ENCODE measurements around the gene KIFAP3. TPM values are rescaled to one million over a fixed set of nuclear protein-coding genes. Genes with fewer than 3 reads are reported as not detected.
A peak's percentile ranks its signal among the peaks of the same experiment; 100 is the strongest.
"Not testable (repeated sequence)": the region's sequence is repeated elsewhere in the genome, so short reads cannot be mapped to it uniquely, and the experiment has no call there.

KIFAP3 gene
- 10 to 100 TPM; 28.8 to 39.6 (median 34.2) TPM for polyA plus RNA-seq (ENCODE audit: insufficient read depth in 1 of 5, insufficient read length in 5 of 5, low replicate concordance in 1 of 5)
- long read RNA-seq, donor 1, partial matches to known transcripts = 12 of 15 reads
- long read RNA-seq, donor 1, other reads (novel, unspliced or antisense) = 0 of 15 reads
- long read RNA-seq, donor 2, partial matches to known transcripts = 0 of 2 reads
- long read RNA-seq, donor 2, other reads (novel, unspliced or antisense) = 0 of 2 reads
- long read RNA-seq, donor 3, partial matches to known transcripts = 8 of 10 reads
- long read RNA-seq, donor 3, other reads (novel, unspliced or antisense) = 0 of 10 reads
- long read RNA-seq, donor 4, partial matches to known transcripts = 8 of 9 reads
- long read RNA-seq, donor 4, other reads (novel, unspliced or antisense) = 0 of 9 reads
- long read RNA-seq, donor 5, partial matches to known transcripts = 7 of 9 reads
- long read RNA-seq, donor 5, other reads (novel, unspliced or antisense) = 0 of 9 reads
- long read RNA-seq, donor 6, transcript KIFAP3-201 (20 exons, 2,957 nt) = major isoform, 5 of 23 reads
- long read RNA-seq, donor 6, partial matches to known transcripts = 18 of 23 reads
- long read RNA-seq, donor 6, other reads (novel, unspliced or antisense) = 0 of 23 reads
- long read RNA-seq, donor 7, transcript KIFAP3-201 (20 exons, 2,957 nt) = major isoform, 6 of 6 reads
- long read RNA-seq, donor 7, partial matches to known transcripts = 0 of 6 reads
- long read RNA-seq, donor 7, other reads (novel, unspliced or antisense) = 0 of 6 reads
- long read RNA-seq, donor 8, partial matches to known transcripts = 0 of 2 reads
- long read RNA-seq, donor 8, other reads (novel, unspliced or antisense) = 0 of 2 reads

- peak; percentile 98 for DNase-seq
Measured at GRCh38 chr1:170074250-170075157, at the start of gene KIFAP3. Gene KIFAP3, minus strand, starts transcription at chr1:170074695. Its CDS starts 228 bp downstream, at chr1:170074467.

GRCh38 chr1:170122366-170122765 is 47.9 kb upstream of the KIFAP3 start:
- no peak for DNase-seq

- peak in 1 of 2 donors; percentile 2 for DNase-seq
Measured at GRCh38 chr1:170114906-170115305, 40.4 kb upstream of the KIFAP3 start.

- not testable (repeated sequence) for DNase-seq
Measured at GRCh38 chr1:170113140-170113539, 38.6 kb upstream of the KIFAP3 start.

- no peak for DNase-seq
Measured at GRCh38 chr1:170097449-170097948, 23.0 kb upstream of the KIFAP3 start.

DNA sequence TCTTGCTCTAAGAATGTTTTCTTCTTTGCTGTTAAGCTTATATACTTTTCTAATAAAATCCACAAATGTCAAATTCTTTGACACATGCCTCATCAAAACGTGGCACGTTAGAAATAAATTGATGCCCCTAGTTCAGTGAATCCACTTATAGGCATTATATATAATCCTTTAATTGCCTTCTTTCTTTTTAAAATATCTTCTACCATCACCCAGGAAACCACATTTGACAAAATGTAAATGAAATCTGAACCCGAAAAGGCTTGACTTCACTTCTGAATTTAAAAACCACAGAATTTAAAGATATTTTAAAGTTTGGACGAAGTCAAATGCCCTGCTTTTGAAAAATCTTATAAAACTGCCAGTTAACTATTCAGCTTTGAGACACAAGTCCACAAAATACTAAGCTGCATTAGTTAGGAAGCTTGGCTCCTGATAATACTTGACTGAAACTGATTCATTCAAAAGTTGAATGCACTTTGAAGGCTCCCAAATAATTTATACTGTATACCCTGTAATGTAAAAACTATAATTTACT is 22.4 kb upstream of the KIFAP3 start:
- no peak for DNase-seq

DNA sequence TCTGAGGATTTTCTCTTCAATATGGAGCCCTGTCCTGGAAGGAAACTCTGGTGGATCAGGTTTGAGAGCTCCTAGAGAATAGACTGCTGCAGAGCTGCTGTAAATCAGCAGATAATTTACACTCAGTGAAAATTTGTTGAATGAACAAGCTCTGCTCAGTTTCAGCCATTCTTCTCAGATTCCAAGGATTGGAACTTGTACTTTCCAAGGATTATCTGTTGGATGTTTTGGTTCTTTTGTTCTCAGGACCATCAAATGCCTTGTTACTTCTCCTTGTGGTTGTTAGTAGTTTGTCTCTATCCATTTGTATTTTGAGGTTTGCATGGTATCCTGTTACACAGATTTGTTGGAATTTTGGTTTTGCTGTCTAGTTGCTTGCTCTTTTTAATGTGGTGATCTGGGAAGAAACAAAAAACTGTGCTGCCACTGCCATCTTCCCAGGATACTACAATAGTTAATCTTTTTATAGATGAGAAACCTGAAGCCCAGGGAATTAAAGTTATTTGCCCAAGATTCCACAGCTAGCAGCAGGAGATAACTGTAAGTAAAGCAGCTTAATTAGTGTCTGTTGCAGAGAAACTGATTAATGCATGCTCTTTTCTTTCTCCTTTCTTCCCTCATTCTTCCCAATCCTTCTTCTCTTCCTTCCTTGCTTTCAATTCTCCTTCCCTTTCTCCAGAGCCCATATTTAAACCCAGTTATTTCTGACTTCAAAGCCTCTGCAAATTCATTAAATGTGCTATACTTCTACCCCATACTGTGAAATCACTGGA is 21.7 kb upstream of the KIFAP3 start:
- no peak for DNase-seq

- not testable (repeated sequence) for DNase-seq
Measured at GRCh38 chr1:170094697-170095616, 20.5 kb upstream of the KIFAP3 start.

- no peak for DNase-seq
Measured at GRCh38 chr1:170086399-170087032, 12.0 kb upstream of the KIFAP3 start.

- DNase-seq = no peak
Measured at GRCh38 chr1:170085091-170085490, 10.6 kb upstream of the KIFAP3 start.

DNA sequence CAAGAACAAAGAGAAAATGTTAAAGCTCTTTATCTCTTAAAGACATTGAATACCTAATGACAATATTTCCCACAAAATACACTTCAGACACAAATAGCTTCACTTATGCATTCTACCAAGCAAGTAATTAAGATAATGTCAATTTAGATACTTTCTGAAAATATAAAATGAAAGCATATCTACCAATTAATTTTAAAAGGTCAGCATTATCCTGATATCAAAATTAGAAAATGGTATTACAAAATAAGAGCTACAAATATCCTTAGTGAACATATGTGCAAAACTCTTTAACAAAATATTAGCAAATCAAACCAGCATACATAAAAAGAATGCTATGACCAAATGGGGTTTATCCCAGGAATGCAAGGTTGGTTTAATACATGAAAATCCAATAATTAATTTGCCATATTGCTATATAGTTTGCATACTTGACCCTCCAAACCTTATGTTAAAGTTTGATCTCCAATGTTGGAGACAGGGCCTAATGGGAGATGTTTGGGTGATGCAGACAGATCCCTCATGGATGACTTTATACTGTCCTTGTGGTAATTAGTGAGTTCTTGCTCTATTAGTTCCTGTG is 4.2 kb upstream of the KIFAP3 start:
- no peak for DNase-seq

- DNase-seq = no peak
Measured at GRCh38 chr1:170077926-170078325, 3.4 kb upstream of the KIFAP3 start.

- DNase-seq = not testable (repeated sequence)
Measured at GRCh38 chr1:170076952-170077351, 2.5 kb upstream of the KIFAP3 start.

- no peak for DNase-seq
Measured at GRCh38 chr1:170076199-170076598, 1.7 kb upstream of the KIFAP3 start.

- DNase-seq = peak in 1 of 2 donors; percentile 5
Measured at GRCh38 chr1:170075186-170075585, 691 bp upstream of the KIFAP3 start.

- DNase-seq = peak in 1 of 2 donors; percentile 6
Measured at GRCh38 chr1:170073893-170074249, 624 bp downstream of the KIFAP3 start.

DNA sequence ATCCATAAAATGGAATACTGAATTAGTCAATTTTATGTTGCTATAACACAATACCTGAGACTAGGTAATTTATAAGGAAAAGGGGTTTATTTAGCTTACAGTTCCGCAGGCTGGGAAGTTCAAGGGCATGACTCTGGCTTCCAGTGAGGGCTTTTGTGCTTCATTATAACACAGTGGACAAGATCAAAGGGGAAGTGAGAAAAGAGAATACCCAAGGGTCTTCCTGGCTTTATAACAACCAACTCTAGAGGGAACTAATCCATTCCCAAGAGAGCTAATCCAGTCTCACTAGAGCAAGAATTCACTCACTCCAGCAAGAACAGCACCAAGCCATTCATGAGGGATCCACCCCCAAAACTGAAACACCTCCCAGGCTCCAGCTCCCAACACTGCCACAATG is 3.1 kb downstream of the KIFAP3 start:
- no peak for DNase-seq

GRCh38 chr1:170068923-170069322 is 5.6 kb downstream of the KIFAP3 start:
- DNase-seq = no peak
